ENCODE results near the gene P3R3URF. TPM values are rescaled to one million over a fixed set of nuclear protein-coding genes. Genes with fewer than 3 reads are reported as not detected.

The P3R3URF gene
- total and polyA plus RNA-seq, 9 of the 15 experiments (the other 6 are each of a cell fraction or from before 2014, with no cell fraction given), result not detected

DNA sequence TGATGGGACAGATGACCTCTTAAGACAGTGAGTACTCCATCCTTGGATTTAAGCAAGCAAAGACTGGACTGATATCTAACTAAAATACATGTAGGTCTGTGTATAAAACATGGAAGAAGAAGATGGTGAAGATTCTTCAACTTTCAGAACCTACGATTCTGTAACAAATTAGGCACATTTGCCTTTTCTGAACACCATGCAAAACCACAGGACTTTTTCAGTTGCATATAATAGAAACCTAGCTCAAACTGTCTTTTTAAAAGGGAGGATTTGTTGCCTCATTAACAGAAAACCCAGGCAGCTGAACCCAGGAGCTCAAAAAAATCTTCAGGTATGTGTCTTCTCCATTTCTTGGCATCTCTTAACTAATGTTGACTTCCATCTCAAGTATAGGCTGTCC lies 16.1 kb downstream of the P3R3URF start (continued):
- TF ChIP-seq, protein P1, sequence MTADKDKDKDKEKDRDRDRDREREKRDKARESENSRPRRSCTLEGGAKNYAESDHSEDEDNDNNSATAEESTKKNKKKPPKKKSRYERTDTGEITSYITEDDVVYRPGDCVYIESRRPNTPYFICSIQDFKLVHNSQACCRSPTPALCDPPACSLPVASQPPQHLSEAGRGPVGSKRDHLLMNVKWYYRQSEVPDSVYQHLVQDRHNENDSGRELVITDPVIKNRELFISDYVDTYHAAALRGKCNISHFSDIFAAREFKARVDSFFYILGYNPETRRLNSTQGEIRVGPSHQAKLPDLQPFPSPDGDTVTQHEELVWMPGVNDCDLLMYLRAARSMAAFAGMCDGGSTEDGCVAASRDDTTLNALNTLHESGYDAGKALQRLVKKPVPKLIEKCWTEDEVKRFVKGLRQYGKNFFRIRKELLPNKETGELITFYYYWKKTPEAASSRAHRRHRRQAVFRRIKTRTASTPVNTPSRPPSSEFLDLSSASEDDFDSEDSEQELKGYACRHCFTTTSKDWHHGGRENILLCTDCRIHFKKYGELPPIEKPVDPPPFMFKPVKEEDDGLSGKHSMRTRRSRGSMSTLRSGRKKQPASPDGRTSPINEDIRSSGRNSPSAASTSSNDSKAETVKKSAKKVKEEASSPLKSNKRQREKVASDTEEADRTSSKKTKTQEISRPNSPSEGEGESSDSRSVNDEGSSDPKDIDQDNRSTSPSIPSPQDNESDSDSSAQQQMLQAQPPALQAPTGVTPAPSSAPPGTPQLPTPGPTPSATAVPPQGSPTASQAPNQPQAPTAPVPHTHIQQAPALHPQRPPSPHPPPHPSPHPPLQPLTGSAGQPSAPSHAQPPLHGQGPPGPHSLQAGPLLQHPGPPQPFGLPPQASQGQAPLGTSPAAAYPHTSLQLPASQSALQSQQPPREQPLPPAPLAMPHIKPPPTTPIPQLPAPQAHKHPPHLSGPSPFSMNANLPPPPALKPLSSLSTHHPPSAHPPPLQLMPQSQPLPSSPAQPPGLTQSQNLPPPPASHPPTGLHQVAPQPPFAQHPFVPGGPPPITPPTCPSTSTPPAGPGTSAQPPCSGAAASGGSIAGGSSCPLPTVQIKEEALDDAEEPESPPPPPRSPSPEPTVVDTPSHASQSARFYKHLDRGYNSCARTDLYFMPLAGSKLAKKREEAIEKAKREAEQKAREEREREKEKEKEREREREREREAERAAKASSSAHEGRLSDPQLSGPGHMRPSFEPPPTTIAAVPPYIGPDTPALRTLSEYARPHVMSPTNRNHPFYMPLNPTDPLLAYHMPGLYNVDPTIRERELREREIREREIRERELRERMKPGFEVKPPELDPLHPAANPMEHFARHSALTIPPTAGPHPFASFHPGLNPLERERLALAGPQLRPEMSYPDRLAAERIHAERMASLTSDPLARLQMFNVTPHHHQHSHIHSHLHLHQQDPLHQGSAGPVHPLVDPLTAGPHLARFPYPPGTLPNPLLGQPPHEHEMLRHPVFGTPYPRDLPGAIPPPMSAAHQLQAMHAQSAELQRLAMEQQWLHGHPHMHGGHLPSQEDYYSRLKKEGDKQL (CRISPR knock-in tag; IDR thresholded peaks at IDR 0.05; ENCODE audit: borderline replicate concordance), result no peak

DNA sequence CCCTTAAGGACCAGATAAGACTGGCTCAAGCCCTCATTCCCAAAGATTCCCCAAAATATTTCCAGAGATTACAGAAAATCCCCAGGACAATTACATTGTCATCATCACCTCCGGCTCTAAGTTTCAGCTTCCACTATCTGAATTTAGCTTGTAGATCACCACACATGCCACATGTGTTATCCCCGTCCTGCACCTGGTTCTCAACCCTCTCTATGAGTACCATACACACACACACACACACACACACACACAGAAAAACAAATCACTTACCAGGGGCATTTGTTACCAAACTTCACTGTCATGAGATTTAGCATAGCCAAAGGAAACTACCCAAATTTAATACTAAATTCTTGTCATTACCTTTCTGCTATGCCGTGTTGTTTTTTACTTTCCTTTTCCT lies 16.8 kb downstream of the P3R3URF start:
- no peaks in the 10 kb centered on the region for H3K9me3 ChIP-seq (replicated peaks; ENCODE audit: control insufficient read depth, insufficient read depth, low read depth, low read length)
- WGBS (ENCODE audit: insufficient coverage, low coverage, missing lambda C conversion rate), result 26% methylated on average over 3 of the region's 3 CpGs
- FAIRE-seq (no peak), DNase-seq (ENCODE audit: extremely low read depth in 1 of 4, low spot score in 3 of 4) (peak in 2 of 4 experiments; percentile 36 to 44), ATAC-seq (no peak)
- H3K27me3 ChIP-seq (ENCODE audit: control insufficient read depth in 2 of 2, insufficient read depth in 2 of 2, low read length in 2 of 2), result peaks cover 9 to 13% of the 10 kb centered on the region in 2 experiments
- no peak overlapping the region for H3K27ac ChIP-seq (ENCODE audit: extremely low read depth, low read depth, low read length)
- CTCF ChIA-PET (ENCODE audit: low intra/inter-chr PET ratio), result no interaction called here
- H3K9ac ChIP-seq (ENCODE audit: insufficient read depth in 1 of 2, low read depth in 2 of 2, low read length in 2 of 2), result no peak overlapping the region
- in situ Hi-C loops (cut with MboI) (no loop called here), intact Hi-C loops (cut with micrococcal nuclease) (no loop called here)
- POLR2A ChIA-PET, result interaction anchor here (1.4 to 2.7 kb wide), 4 partner anchors 15 to 1438 kb away, joined by 5 to 8 read pairs (median 5); partner anchors contain the start of genes PIK3R3 and TSPAN1
- no TSS peak for BruUV-seq (replicated peaks)
- no peaks in the 10 kb centered on the region for H3K79me2 ChIP-seq (ENCODE audit: control insufficient read depth, insufficient read depth, low read length)
- H3K9me1 ChIP-seq (ENCODE audit: control insufficient read depth, insufficient read depth, low read length), result no peaks in the 10 kb centered on the region
- no peak overlapping the region for H3K4me3 ChIP-seq
- peaks cover 33 to 39% of the 10 kb centered on the region in 2 experiments for H3K4me1 ChIP-seq (replicated peaks in 1 of 2; ENCODE audit: control insufficient read depth in 2 of 2, insufficient read depth in 2 of 2, low read length in 2 of 2)
- no peaks in the 10 kb centered on the region for H3K36me3 ChIP-seq (ENCODE audit: control insufficient read depth, insufficient read depth, low read length)
- H3K4me2 ChIP-seq (ENCODE audit: insufficient read depth, low read length), result no peak overlapping the region
- H4K20me1 ChIP-seq (replicated peaks; ENCODE audit: control insufficient read depth, insufficient read depth, low read length), result no peaks in the 10 kb centered on the region
- no peak overlapping the region for H2AFZ ChIP-seq (ENCODE audit: low read depth, low read length)
- TF ChIP-seq, protein P2, sequence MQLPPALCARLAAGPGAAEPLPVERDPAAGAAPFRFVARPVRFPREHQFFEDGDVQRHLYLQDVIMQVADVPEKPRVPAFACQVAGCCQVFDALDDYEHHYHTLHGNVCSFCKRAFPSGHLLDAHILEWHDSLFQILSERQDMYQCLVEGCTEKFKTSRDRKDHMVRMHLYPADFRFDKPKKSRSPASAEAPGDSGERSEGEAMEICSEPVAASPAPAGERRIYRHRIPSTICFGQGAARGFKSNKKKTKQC (CRISPR knock-in tag; IDR thresholded peaks at IDR 0.05), result no peak
- TF ChIP-seq TAL1 (IDR thresholded peaks at IDR 0.05) (peak; percentile 82), SIN3B (IDR thresholded peaks at IDR 0.05; ENCODE audit: low read depth) (no peak), PURB (CRISPR knock-in tag; IDR thresholded peaks at IDR 0.05; ENCODE audit: low read depth) (no peak), MYC (IDR thresholded peaks at IDR 0.05; ENCODE audit: low read depth, low read length) (0 out of 2 replicates have a peak, but pooled peaks have one; percentile 15), MYC (CRISPR knock-in tag; IDR thresholded peaks at IDR 0.05; ENCODE audit: borderline replicate concordance, low read depth) (no peak), MYBL2 (IDR thresholded peaks at IDR 0.05; ENCODE audit: low read depth) (0 out of 2 replicates have a peak, but pooled peaks have one; percentile 11), MYBL2 (CRISPR knock-in tag; IDR thresholded peaks at IDR 0.05; ENCODE audit: borderline replicate concordance) (no peak), BHLHE40 (IDR thresholded peaks at IDR 0.05; ENCODE audit: low read length) (0 out of 2 replicates have a peak, but pooled peaks have one; percentile 19), RCOR1 (IDR thresholded peaks at IDR 0.05; ENCODE audit: borderline replicate concordance in 1 of 2, low read depth in 2 of 2, low read length in 2 of 2) (0 out of 4 replicates have a peak, but pooled peaks of 1 of the 2 experiments have one; percentile 15), EP300 (IDR thresholded peaks at IDR 0.05; ENCODE audit: low read length) (peak; percentile 51; the same call in 1 of the 2 replicates), ARID2 (IDR thresholded peaks at IDR 0.05) (0 out of 2 replicates have a peak, but pooled peaks have one; percentile 32)
- TF ChIP-seq, protein P3, sequence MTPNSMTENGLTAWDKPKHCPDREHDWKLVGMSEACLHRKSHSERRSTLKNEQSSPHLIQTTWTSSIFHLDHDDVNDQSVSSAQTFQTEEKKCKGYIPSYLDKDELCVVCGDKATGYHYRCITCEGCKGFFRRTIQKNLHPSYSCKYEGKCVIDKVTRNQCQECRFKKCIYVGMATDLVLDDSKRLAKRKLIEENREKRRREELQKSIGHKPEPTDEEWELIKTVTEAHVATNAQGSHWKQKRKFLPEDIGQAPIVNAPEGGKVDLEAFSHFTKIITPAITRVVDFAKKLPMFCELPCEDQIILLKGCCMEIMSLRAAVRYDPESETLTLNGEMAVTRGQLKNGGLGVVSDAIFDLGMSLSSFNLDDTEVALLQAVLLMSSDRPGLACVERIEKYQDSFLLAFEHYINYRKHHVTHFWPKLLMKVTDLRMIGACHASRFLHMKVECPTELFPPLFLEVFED (CRISPR knock-in tag; conservative IDR thresholded peaks at IDR 0.05), result 0 out of 2 replicates have a peak, but pooled peaks have one; percentile 42
